GM21360 (cell line): ENCODE measurements around the gene PTX4.
"Not testable (repeated sequence)": the region's sequence is repeated elsewhere in the genome, so short reads cannot be mapped to it uniquely, and the experiment has no call there.

ENCODE experiments used
- ATAC-seq: cut with Tn5 transposase; IDR thresholded peaks from one replicate; pipeline ENCODE4 v1.9.1; 2021; ENCODE audit warnings: mild to moderate bottlenecking, moderate library complexity; ENCODE audit not compliant: unreplicated experiment

PTX4 gene

GRCh38 chr16:1487395-1488053 is 1.2 kb downstream of the PTX4 start:
- ATAC-seq, result no peak

- no peak for ATAC-seq
Measured at GRCh38 chr16:1486551-1487390, 2.0 kb downstream of the PTX4 start.

- no peak for ATAC-seq
Measured at GRCh38 chr16:1485847-1486496, 2.8 kb downstream of the PTX4 start.

- ATAC-seq, result no peak
Measured at GRCh38 chr16:1481906-1482835, 6.6 kb downstream of the PTX4 start.

GRCh38 chr16:1478937-1479336 is 9.8 kb downstream of the PTX4 start:
- not testable (repeated sequence) for ATAC-seq

GRCh38 chr16:1477033-1477432 is 11.7 kb downstream of the PTX4 start:
- no peak for ATAC-seq

- ATAC-seq, result no peak
Measured at GRCh38 chr16:1475552-1476114, 13.1 kb downstream of the PTX4 start.

GRCh38 chr16:1474796-1475551 is 13.8 kb downstream of the PTX4 start, which contains the start of gene CLCN7:
TSS of gene CLCN7 (minus strand) at chr16:1475028. CDS start at chr16:1474974, 54 bp downstream.
- ATAC-seq, result peak; percentile 76

- peak; percentile 33 for ATAC-seq
Measured at GRCh38 chr16:1474082-1474795, 14.5 kb downstream of the PTX4 start.

- no peak for ATAC-seq
Measured at GRCh38 chr16:1472974-1473373, 15.8 kb downstream of the PTX4 start.

- no peak for ATAC-seq
Measured at GRCh38 chr16:1471569-1472194, 17.1 kb downstream of the PTX4 start.

- ATAC-seq, result no peak
Measured at GRCh38 chr16:1470481-1471251, 18.1 kb downstream of the PTX4 start.

GRCh38 chr16:1469693-1470201 is 19.0 kb downstream of the PTX4 start:
- no peak for ATAC-seq

- not testable (repeated sequence) for ATAC-seq
Measured at GRCh38 chr16:1469141-1469540, 19.6 kb downstream of the PTX4 start.

GRCh38 chr16:1468426-1468810 is 20.3 kb downstream of the PTX4 start:
- ATAC-seq, result no peak

GRCh38 chr16:1466968-1467521 is 21.7 kb downstream of the PTX4 start:
- no peak for ATAC-seq

- ATAC-seq, result no peak
Measured at GRCh38 chr16:1466054-1466453, 22.7 kb downstream of the PTX4 start.
